COR-L47 (cell line): ENCODE results near the gene ADAMTS12.

ENCODE experiments used
- DNase-seq: peaks from one replicate; lab custom pipeline; 2025; lab: John Stamatoyannopoulos, UW

ADAMTS12 gene

DNA sequence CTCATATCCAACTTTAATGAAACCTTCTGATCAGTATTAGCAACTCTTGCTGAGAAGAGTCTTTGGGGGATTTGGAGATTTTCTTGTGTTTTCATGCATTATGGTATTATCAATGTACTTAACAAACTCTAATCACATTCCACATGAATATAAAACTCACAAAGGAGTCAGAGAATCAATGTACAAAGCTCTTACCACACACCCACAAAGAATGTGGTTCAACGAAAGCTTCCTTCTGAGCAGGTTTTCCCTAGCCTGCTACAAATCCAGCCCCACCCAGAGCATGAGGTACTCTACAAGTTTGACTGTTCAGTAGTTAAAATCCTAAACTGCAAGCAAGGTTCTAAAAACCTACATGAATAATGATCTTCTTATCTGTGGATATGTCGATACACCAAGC lies 240.9 kb downstream of the ADAMTS12 start:
- DNase-seq, result no peak

DNA sequence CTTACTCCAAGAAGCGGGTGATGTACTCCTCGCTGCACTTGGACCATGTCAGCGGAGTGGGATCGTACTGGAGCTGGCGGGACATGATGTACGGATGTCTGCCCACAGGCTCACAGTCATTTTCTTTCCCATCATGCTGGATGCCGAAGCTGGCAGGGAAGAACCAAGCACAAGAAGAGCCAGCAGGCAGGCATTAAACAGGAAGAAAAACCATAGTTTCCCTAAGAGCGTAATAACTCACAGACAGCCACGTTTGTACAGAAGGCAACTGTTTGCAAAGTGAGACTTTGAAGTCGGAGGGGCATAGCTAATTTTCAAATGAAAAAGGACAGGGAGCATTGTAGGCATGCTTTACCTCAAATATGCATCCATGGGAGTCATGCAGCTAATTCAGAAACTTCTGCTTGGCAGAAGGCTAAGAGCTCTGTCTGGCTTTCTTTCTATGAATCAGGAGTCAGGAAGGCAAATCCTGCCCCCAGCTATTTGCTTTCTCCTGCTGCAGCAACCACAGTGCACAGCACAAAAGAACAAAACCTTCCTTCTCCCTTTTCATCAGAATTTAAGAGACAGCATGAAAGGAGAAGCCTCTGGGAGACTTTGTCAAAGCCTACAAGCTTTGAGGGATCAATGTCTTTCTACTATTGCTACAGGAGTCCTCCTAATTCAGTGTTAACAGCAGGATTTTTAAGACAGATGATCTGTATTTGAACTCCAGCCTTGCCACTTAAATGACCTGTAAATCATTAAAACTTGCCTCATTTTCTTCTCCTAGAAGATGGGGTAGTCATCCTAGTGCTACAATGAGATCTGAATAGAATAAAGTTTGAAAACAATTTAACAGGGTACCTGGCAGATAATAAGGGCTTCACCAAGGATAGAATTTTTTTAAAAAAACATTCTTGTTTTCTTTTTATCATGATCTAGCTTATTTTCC lies 242.0 kb downstream of the ADAMTS12 start:
- DNase-seq, result no peak

DNA sequence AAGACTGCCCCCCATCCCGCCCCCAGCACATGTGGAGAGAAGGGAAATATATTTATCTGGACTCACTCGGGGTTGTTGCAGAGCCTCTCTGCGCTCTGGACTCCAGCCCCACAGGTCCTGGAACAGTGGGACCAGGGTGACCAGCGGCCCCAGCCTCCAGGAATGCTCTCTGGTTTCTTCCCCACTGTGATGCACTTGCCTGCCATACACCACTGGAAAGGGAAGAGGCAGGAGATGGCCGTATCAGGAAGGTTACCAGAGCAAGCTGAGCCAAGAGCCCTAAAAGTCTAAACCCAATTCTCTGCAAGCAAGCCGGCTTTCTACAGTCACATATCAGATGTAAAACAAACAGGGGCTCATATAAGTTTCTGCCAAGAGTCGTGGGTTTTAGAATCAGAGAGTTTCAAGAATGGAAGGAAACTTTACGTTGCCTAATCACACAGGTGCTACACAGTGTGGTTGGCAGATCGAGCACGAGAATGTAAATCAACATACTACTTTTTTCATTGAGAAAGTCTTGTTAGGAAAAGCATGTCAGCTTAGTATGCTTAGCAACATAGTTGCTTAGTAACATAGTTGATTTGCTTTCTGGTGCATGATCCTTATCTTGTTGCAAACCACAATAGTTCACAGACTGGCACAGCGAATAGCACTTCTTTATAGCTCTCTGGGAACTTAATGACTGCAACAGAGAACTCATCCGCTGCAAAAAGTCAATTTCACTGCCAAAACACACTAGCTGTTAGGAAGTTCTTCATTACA lies 249.9 kb downstream of the ADAMTS12 start:
- no peak for DNase-seq

- no peak for DNase-seq
These were observed 252.3 kb downstream of the ADAMTS12 start for GRCh38 chr5:33639474-33639873.

GRCh38 chr5:33637011-33637410 lies 254.8 kb downstream of the ADAMTS12 start:
- DNase-seq, result no peak

DNA sequence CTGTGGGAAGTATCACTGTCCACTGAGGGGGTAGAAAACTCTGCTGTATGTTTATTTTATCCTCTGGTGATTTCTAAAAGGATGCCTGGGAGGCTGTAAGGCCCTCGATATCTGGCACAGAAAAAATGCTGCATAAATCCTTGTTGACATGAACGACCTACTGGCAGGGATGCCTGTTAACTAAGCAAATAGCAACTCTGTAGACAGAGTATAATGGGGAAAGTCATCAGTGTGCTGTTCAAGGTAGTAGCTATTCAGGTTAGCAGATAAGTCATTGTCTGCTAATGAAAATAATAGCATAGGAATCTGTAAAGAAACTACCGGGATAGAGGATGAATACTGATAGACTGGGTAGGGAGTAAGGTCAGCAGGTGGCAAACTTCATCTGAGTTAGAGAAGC lies 256.2 kb downstream of the ADAMTS12 start:
- DNase-seq, result no peak

DNA sequence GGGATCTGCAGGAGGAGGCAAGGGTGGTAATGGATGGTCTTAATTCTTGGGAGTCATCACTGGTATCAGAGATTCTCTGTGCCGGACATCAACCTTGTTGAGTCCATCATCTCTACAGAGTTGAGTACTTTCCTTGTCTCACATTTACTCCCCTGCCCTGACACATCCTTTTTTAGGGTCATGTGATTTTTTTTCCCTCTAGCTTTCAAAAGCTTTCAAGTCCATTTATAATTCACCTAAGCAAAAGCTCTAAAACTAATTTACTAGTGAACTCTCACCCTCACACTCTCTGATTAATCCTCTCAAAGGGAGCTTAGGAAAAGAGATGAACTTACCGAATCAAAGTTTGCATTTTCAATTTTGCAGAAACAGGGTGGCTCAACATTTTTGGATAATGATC lies 258.1 kb downstream of the ADAMTS12 start:
- no peak for DNase-seq

DNA sequence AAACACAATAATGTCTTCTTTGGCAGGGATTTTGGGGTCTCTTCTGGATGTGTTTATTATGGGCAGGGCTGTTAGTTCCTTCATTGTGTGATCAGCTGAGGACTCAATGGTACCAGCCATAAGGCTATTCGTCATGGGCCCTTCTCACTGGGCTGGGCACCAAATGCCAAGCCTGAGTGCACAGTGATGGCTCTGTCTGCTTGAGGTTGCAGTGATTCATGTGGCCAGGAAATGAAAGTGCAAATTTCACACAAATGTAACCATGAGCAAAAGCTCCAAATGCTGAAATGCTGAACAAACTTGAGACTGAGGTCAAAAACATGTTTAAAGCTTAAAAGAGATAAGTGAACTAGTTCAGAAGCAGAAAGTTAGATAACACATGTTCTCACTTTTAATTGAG lies 260.0 kb downstream of the ADAMTS12 start:
- DNase-seq, result no peak

DNA sequence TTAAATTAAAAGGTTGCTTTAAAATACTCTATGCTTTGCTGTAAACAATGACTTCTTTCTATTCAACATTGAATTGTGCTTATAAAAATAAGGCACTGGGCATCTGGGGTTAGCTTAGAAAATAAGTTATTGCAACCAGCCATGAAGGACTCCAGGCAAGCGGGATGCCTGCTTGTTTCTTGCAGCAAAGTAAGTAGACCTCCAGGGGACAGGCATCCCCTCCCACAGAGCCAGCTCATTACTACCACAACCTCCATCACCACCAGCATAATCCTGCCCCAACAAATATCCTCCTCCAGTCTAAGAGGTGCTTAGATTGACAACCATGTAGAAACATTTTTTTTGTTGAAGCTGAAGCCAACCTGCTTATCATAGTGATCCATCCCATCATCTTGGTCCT lies 260.7 kb downstream of the ADAMTS12 start:
- no peak for DNase-seq

- DNase-seq, result no peak
These were observed 261.8 kb downstream of the ADAMTS12 start for GRCh38 chr5:33629999-33630398.

- no peak for DNase-seq
These were observed 263.0 kb downstream of the ADAMTS12 start for GRCh38 chr5:33628796-33629195.

DNA sequence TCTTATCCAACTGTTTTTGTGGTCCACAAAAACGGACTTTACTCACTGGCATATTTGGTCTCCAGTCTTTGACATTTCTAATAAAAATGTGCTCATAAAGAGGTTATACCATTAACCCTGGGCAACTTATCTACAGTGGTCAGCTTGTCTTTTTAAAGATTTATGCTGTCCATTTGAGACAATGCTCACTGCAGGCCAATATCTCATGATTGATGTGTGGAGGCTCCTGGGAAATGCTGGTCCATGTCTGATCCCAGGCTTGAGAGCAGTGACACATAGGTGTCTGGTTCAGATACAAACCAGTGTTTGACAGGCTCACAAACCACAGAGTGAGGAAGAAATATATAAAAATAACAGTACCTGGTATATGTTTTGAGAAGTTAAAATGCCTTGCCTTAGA lies 270.3 kb downstream of the ADAMTS12 start:
- DNase-seq, result no peak

DNA sequence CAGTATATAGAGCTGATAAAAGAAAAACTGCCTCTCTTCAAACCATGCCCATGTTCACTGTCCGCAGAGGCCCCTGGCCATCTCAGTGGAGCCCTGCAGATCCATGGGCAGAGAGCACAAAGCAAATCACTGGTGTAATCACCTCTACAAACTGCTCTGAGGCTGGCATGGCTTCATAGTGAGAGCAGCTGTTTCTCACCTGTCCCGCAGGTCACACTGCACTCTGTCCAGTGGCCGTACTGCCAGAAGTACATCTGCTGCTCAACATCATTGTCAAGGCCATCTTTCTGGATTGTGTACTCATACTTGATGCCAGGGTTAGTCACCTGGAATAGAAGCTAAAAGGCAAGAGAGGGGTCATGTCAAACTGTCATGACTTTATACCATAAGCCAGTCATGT lies 277.8 kb downstream of the ADAMTS12 start:
- DNase-seq, result no peak

GRCh38 chr5:33612386-33612785 lies 279.4 kb downstream of the ADAMTS12 start:
- no peak for DNase-seq

DNA sequence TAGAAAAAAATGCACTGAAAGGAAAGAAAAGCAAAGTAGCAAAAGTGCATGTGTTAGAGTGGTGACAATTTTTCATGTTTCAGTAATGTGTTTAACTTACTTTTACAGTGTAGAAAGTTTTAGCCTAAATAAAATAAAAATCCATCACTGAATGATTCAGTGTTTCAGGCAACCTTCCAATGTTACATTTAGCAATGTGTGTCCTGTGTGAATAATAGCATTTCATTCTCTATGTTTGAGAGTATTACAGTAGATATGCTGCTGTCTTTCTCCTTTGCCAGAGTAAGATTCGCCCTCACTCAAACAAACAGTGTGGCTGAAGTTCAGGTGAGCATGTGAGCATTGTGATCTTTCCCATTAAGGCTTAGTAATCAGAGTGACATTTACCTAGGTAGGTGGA lies 279.9 kb downstream of the ADAMTS12 start:
- DNase-seq, result no peak

- DNase-seq, result no peak
These were observed 283.3 kb downstream of the ADAMTS12 start for GRCh38 chr5:33608344-33609041.

- no peak for DNase-seq
These were observed 287.3 kb downstream of the ADAMTS12 start for GRCh38 chr5:33604503-33604902.

DNA sequence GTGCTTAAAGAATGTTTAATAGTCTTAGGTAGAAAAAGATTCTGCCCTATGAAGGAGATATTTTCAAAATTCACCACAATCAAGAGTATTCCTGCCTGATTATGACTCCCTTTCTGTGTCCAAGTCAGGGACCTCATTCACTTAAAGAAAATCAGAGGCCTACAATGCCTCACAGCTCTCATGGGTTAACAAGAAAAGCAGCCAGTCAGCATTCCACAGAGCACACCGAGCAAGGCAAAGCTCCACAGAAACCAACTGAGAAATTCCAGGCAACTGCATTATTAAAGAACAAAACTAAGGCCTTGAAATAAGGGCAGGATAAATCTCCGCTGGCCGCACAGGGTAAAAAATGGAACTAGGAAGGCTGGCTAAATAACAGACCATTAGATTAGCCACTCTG lies 289.9 kb downstream of the ADAMTS12 start:
- no peak for DNase-seq

- DNase-seq, result no peak
These were observed 296.5 kb downstream of the ADAMTS12 start for GRCh38 chr5:33595303-33595702.

GRCh38 chr5:33594006-33594405 lies 297.8 kb downstream of the ADAMTS12 start:
- no peak for DNase-seq

- no peak for DNase-seq
These were observed 299.5 kb downstream of the ADAMTS12 start for GRCh38 chr5:33592245-33592644.

GRCh38 chr5:33588654-33589372 lies 303.0 kb downstream of the ADAMTS12 start:
- peak; percentile 12 for DNase-seq
